Subcutaneous adipose tissue (tissue), 4 donors: Measurements from ENCODE around the gene SFXN5. TPM values are rescaled to one million over a fixed set of nuclear protein-coding genes. Genes with fewer than 3 reads are reported as not detected.

Source experiments
- total RNA-seq, 4 donors: library from RNA; depleted of rRNA; stranded (reverse); fragments of >200 nt; gene quantifications; one replicate each; pipeline ENCODE4 v1.1.0, GENCODE V29; 2016
- TF ChIP-seq, protein P1 (sequence below): fragments of 450-650 bp; IDR thresholded peaks from one replicate; pipeline ENCODE4 v1.5.1; 2016; ENCODE audit warnings: low read depth, mild to moderate bottlenecking, control low read depth, antibody characterized with exemption, moderate library complexity

SFXN5 gene
- total RNA-seq, 4 donors from 2014 or later: 5.1 to 8.9 (median 7.6) TPM

DNA sequence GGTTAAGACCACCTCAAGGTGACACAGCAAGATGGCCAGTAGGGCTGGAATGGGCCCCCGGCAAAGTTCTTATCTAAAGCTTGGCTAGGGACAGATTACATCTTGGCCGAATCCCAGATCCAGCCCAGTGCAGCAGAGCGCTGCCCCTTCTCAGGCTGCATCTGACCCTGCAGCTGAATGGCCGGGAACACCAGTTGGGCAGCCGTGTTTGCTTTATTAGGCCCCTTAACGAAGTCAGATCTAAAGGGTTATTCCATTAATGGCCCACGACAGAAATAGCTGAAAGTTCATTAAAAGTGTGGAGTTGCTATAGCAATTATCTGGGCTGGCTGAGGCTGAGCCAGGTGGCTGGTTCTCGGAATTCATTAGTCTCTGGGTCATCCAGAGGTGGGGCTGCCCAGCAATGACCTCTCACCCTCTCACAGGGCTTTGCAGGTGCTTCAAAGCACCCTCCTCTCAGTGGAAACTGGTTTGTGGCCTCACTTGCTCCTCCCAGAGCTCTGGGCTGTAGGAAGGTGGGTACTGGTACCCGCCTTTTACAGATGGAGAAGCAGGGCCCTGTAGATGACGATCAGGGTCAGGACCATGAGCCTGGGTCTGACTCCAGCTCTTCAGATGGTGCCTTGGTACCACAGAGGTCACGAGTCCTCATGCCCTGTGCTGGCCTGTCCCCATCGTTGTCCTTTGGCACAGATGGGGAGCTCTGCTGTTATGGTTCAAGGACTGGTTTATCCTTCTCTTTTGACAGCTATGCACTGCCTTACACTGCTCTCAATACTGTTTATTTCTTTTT lies 85.4 kb downstream of the SFXN5 start:
- TF ChIP-seq, protein P1, sequence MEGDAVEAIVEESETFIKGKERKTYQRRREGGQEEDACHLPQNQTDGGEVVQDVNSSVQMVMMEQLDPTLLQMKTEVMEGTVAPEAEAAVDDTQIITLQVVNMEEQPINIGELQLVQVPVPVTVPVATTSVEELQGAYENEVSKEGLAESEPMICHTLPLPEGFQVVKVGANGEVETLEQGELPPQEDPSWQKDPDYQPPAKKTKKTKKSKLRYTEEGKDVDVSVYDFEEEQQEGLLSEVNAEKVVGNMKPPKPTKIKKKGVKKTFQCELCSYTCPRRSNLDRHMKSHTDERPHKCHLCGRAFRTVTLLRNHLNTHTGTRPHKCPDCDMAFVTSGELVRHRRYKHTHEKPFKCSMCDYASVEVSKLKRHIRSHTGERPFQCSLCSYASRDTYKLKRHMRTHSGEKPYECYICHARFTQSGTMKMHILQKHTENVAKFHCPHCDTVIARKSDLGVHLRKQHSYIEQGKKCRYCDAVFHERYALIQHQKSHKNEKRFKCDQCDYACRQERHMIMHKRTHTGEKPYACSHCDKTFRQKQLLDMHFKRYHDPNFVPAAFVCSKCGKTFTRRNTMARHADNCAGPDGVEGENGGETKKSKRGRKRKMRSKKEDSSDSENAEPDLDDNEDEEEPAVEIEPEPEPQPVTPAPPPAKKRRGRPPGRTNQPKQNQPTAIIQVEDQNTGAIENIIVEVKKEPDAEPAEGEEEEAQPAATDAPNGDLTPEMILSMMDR: no peak

DNA sequence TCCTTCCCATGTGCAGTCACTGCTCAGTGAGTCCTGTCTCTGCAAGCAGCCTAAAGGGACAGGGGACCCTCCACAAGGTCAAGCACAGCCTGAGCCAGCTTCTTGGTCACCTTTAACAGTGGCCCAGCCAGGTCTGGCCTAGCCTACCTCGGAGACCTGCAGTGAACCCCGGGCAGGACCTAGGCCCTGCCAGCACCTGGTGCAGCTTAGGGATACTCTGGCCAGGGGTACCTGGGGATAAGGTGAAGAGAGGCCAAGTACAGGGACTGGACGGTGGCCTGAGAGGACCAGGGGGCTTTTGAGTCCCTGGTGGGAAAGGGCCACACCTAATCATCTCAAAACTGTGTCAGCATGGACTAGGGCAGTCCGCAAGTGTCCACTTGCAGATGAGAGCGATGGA lies 86.4 kb downstream of the SFXN5 start:
- TF ChIP-seq, protein P1: no peak

DNA sequence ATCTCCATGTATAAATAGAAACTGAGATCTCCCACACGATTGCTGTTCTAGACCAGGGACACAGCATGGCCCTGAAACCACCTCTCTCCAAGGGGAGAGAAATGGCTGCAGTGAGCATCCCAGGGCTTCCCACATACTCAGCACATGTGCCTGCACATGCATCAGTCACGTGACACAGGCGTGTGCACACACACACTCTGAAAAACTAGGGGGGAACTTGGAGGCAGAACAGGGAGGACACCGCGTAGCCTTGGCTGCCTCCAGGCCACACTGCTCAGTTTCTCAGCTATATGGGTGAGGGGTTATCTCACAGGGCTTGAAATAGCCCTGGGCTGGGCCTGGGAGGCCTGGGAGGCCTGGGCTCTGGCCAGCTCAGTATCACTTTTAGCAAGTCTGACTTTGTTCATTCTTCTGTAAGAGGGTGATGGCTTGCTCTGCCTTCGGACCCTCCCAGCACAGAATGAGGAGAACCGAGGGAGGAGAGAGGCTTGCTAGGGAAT lies 87.3 kb downstream of the SFXN5 start:
- TF ChIP-seq, protein P1: no peak

DNA sequence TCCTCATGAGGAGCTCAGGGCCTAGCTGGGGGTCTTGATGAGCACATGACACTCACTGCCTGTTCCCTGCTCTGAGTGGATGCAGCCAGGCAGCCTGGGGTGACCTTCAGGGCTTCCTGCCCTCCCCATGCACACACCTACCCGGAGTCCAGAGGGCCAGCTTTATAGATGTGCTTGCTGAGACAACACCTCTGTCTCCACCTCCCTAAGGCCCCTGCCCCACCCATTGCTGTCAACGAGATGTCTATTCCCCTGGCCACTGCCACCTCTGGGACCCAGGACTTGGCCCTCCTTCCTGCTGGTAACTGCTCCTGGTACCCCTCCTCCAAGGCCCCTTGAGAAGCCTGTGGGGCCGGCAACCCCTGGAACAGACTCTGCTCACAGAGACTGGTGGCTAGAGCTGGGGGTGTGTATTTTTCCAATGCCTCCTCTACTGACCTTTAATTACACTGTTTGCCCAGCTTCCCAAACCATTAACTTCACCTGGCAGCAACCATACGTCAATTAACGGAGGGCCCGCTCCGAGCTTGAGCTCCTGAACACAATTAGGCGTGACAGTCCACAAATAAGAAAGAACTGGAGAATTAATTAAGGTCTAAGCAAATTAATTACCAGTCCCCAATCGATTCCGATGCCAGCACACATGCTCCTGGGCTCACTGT lies 87.9 kb downstream of the SFXN5 start:
- TF ChIP-seq, protein P1: no peak

DNA sequence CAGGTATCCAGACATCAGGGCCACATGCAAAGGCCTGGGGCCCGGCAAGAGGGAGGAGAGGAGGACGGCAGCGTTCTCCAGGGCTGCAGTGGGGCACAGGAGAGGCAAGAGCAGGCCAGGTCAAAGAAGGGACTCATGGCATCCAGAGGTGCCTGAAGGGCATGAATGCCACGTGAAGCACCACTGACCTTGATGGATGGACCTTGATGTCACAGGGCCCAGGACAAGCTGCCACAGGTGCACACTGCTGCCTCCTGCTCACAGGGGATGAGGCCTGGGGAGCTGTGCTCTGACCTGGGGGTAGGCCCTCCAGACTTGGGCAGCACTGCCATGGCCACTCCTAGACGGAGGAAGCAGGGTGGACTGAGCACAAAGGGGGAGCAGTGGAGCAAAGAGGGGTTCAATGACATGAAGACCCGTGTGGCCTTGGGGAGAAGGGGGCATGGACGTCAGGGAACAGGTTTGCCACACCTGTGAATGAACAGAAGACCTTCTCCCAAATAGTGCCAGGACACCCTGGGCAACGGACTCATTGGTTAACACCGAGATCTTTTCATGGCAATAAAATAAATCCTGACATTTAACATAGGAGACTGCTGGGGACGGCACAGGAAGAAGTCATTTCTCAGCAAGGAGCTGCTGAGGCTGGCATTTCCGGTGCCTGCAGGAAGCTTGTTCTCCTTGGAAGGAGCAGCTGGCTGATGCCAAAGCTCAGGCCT lies 88.6 kb downstream of the SFXN5 start:
- TF ChIP-seq, protein P1: no peak

DNA sequence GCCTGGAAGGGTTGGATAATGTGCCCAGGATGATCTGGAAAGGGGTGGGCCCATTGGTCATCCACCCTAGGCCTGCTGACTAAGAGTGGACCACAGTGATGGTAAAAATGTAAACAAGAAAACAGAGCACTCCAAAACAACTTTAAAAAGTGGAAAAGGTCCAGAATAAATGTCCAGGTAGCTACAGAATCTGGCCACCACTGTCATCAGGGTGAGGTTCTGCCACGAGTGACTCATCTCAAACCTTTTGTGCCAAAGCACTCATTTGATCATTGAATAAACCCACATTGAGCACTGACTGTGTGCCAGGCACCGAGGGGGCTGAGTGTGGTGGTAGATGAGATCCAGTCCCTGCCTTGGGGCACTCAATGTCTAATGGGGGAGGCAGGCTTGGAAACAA lies 89.3 kb downstream of the SFXN5 start:
- TF ChIP-seq, protein P1: no peak

DNA sequence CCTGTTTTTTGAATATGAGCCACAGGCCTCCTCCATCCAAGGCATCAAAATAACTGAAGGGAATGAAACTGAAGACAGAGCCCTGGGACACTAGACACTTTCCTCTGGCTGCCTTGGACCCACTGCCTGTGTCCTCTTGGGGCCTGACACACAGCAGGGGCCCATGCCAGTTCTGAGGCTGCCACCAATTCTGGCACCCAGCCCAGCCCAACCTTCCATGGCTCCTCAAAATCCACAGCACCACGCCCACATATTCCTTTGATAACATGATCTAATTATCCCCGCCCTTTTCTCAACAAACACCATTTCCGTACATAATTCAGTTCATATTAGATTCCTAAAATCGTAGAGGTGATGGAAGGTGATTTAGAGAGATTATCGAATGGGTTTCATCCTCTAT lies 90.0 kb downstream of the SFXN5 start:
- TF ChIP-seq, protein P1: no peak
